ENCODE data around the gene PPP2R5E.

GRCh38 chr14:63523735-63524426, 19.3 kb downstream of the PPP2R5E start:
- TF ChIP-seq, protein P1, sequence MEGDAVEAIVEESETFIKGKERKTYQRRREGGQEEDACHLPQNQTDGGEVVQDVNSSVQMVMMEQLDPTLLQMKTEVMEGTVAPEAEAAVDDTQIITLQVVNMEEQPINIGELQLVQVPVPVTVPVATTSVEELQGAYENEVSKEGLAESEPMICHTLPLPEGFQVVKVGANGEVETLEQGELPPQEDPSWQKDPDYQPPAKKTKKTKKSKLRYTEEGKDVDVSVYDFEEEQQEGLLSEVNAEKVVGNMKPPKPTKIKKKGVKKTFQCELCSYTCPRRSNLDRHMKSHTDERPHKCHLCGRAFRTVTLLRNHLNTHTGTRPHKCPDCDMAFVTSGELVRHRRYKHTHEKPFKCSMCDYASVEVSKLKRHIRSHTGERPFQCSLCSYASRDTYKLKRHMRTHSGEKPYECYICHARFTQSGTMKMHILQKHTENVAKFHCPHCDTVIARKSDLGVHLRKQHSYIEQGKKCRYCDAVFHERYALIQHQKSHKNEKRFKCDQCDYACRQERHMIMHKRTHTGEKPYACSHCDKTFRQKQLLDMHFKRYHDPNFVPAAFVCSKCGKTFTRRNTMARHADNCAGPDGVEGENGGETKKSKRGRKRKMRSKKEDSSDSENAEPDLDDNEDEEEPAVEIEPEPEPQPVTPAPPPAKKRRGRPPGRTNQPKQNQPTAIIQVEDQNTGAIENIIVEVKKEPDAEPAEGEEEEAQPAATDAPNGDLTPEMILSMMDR (IDR thresholded peaks at IDR 0.05): no peak
- no peak for TF ChIP-seq POLR2AphosphoS5 (IDR thresholded peaks at IDR 0.05)
- TF ChIP-seq POLR2A (IDR thresholded peaks at IDR 0.05): no peak

Data from suprapubic skin (tissue), 4 donors.